Stimulated activated CD4-positive, alpha-beta T cell treated with anti-CD3 and anti-CD28 coated beads, Interleukin-4, amount 100 ng/mL, for 1 hour (primary cell): ENCODE results near the gene SCGB1D4.

Experiments
- DNase-seq: peaks from one replicate; pipeline ENCODE4 v3.0.0-alpha.2; 2020

SCGB1D4 gene

DNA sequence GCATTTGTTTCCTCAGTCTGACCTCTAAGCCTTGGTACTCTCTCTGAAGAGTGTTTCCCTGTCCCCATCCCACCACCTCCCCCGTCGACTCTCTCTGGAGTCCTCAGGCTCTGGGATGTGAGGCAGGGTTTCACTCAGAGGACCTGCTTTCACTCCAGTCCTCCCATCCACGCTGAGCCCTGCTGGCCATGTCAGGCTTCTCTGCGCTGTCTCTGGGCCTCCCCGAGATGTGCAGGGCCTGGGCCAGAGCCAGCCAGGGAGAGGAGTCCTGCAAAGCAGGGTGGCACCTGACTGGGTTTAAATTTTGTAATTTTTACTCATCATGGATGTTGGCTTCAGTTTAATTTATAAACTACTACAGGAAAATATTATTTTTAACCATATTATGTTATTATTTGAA lies 25.6 kb downstream of the SCGB1D4 start:
- DNase-seq, result no peak

DNA sequence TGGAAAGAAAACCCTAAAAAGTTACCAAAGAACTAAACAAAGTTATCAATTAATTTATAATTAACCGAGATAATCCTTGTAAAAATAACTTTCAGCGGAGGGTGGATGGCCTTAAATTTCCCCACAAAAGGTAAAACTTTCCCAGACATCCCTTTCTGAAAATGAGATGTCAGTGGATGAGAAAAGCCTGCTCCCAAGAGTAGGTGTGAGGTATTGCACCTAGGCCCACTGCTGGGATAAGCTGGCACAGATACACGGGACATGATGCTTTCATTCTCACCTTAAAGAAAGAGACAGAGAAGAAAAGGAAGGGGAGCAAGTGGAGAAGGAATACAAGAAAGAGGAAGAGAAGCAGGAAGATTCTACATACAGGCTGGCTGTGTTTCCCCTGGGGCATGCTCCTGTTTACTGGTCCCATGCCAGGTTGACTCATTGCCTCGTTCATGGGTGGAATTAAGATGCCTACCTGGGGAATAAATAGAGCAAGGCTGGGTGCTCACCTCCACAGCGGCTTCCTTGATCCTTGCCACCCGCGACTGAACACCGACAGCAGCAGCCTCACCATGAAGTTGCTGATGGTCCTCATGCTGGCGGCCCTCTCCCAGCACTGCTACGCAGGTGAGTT lies 29.1 kb downstream of the SCGB1D4 start, which contains the start of gene SCGB2A2:
Gene SCGB2A2 (plus strand): TSS at position 505 of the 625 bp plus-strand sequence. CDS start 59 bp downstream, at position 564.
- no peak for DNase-seq

DNA sequence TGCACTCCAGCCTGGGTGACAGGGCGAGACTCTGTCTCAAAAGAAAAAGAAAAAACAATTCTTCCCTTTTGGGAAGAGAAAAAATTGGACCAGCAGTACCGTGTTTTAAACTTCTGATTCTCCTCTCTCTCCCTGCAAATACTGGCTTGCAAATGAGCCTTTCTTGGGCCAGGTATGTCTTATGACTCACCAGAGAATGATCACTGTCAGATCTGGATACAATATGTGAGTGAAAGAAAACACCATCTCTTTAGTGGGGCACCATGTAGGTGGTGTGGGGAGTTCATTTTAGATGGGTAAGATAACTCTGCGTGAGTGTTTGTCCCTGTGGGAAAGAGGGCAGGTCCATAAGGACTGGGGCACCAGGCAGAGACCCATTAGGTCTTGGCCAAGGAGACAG lies 31.3 kb downstream of the SCGB1D4 start:
- DNase-seq, result no peak

DNA sequence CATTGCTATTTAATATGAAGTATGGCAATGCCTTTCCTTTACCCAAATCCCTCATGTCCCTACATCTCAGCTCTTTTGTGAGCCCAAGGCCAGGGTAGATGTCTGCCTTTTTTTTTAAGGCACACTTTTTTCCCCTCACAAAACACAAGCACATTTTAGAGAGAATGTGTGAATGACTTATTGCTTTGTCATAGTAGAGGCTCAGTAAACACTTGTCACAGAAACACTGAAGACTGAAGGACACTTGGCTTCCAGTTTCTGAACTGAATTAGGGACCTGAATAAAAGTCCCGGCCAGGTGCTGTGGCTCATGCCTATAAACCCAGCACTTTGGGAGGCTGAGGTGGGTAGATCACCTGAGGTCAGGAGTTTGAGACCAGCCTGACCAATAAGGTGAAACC lies 31.8 kb downstream of the SCGB1D4 start:
- no peak for DNase-seq

DNA sequence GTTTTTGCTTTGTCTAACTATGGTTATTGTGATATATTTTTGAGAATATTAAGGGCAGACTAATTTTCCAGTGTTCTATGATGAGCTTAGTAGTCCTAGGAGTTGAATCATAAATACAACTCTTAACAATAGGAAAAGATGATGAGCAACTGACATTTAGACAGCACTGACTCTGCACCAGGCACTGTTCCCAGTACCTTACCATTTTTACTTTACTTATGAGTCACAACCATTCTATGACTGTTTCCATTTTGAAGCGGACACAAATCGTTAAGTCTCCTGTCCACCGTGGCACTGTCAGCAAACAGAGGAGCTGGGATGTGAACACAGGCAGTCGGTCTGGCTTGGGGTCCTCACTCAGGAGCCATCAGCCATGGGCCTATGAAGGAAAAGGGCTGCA lies 32.3 kb downstream of the SCGB1D4 start:
- no peak for DNase-seq

DNA sequence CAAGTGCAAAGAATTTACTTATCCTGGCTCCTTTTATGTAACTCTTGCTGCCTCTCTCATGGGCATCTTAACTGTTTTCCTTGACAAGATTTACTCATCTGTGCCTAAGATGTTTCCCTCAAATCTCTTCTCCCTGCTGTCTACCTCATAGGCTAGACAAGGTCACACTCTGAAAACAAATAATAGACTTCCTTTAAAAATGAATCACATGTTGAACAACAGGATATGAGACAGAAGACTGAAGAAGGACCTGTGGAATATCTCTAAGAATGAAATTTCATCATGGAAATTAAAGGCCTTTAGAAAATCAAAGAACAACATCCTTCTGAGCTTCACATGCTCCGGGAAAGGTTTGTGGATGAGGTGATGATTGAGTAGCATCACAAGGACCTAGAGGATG lies 34.9 kb downstream of the SCGB1D4 start:
- DNase-seq, result no peak

DNA sequence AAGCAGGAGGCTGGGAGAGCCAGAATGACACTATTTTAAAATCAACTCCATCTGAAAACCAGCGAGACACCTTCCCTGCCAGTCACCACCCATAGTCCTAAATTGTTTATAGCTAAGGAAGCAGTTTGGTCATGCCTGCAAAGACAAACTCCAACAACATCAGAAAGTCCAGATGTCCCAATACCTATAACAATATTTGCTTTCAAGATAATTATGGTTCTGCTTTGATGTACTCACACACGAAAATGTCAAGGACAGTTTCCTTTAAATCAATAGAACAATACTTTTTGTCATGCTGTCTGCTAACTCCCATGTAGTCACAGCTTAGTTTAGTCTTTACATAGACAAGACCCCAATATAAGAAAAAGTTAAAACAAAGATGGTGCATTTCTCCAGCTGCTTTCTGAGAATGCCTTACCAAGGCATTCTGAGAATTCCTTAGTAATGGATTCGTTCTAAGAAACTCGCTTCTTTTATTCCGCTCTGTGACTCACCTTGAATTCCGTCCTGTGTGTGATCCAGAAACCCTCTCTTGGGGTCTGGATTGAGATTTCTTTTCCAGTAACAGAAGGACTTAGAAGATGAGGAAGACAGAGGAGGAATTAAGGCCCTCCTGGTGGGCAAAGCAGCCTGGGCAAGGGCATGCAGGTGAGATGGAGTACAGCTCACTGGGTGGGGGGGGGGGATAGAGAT lies 38.5 kb downstream of the SCGB1D4 start:
- DNase-seq, result no peak

DNA sequence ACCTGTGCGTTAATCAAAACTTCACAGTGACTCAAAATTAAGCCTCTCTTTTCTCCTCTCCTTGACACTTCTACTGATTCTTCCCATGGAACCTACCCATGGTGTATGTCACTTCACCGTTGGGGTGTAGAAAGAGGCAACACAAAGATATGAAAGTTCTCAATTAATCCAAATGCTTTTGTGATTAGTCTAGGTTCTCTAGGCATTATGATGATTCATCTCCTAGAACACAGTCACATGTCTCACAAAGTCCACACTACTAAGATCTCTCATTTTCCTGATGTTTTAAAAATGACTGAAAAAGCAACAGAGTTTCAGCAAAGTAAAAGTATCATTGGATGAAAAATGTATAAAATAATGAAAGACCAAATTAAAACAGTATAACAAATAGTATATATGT lies 42.6 kb downstream of the SCGB1D4 start:
- no peak for DNase-seq

DNA sequence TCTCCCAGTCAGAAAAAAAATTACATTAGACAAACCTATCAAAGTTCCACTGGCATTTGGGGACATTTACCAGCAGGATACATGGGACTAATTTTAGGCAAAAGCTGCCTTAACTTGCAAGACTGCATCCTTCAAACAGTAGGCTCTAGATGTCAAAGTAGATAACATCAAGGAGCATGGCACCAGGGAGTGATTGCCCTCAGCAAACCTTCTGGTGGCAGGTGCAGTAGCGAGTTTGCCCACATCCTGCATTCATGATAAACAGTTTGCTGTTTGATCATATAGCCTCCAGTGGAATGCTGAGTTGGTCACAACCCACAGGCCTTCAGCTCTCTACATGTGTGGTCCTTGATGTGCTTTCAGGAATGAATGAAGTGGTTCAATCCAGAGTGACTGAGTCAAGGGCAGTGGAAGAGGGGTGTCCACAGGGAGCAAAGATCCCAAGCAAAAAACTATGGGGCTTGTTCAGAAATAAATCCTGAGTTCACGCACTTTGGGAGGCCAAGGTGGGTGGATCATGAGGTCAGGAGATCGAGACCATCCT lies 44.8 kb downstream of the SCGB1D4 start:
- no peak for DNase-seq

DNA sequence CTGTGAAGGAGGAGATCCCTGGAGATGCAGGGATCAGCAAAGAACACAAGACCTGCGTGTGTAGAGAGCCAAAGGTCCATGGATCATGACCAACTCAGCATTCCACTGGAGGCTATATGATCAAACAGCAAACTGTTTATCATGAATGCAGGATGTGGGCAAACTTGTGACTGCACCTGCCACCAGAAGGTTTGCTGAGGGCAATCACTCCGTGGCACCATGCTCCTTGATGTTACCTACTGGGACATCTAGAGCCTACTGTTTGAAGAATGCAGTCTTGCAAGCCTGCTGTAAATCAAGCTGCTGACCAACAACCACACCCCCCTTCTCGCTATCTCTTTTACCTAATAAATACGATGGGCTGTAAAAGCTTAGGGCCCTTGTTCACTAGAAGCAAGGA lies 47.2 kb downstream of the SCGB1D4 start:
- no peak for DNase-seq
